Measurements from ENCODE around the gene CCDC194.

Gene CCDC194

DNA sequence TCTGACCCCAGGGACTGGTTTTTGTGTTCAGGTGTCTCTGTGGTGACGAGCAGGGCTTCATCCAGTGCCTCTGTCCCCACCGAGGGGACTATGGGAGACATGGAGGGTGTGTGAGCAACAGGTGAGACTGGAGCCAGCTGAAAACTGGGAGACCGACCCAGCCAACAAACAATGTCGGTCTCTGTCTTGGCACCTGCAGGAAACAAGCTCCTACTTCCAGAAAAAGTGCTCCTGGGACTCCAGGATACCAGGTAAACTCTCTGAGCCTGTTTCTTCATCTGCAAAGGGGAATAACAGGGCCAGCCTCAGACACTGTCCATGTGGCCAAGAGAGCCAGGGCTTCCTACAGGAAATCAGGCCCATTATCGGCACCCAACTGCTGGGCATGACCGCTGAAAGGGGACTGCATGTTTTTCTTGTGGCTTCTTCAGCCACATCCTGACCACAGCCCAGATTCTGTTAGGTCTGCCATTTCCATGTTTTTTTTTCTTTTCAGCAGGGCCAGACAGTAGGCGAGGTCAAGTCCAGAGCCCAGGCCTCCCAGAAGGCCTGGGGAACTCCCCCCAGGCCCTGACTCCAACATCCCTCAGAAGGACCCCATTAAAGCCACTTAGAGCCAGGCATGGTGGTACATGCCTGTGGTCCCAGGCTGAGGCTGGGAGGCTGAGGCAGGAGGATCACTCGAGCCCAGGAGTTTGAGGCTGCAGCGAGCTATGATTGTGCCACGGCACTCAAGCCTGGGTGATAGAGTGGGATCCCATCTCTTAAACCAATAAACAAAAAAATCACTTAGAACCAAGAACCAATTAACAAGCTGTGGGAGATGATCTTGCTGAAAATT is 12.3 kb upstream of the CCDC194 start:
- DNase-seq (ENCODE audit: low spot score) = peak; percentile 79

DNA sequence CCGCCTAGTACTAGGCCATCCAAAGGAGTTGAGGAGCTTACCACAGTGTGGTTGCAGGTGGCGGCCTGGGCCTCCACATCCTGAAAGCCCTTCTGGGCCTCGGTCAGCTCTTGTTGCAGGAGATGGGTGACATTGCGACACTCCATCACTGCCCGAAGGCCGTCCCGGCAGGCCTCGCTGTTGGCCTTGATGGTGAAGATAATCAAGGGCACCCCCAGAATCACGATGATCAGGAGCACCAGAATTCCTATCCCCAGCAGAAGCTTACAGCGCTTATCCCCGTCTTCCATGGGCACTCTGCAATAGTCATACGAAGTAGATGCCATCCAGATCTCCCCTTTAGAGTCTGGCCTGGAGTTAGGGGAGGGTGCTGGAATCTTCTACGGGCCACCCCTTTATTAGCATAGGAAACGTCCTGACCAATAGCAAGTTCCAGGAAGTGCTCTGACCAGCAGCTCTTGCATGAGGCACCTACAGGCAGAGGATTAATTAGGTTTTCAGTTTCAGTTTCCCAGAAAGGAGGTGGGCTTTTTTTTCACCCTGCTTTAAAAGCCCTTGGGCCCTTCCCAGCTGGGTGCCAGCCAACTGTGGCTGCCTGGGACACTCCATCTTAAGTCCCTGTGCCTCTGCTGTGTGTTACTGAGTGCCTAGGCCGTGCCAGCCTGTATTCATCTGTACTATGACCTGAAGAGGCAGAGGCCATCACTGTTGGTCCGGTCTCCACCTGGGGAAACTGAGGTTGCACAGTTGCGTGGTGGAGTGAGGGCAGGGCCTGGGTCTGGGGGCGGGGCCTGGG is 11.5 kb upstream of the CCDC194 start, which contains the start of gene BST2:
TSS of gene BST2 (minus strand) at position 381 of the 796 bp plus-strand sequence. CDS start at position 326, 55 bp downstream.
- DNase-seq (ENCODE audit: low spot score) = peak; percentile 86

DNA sequence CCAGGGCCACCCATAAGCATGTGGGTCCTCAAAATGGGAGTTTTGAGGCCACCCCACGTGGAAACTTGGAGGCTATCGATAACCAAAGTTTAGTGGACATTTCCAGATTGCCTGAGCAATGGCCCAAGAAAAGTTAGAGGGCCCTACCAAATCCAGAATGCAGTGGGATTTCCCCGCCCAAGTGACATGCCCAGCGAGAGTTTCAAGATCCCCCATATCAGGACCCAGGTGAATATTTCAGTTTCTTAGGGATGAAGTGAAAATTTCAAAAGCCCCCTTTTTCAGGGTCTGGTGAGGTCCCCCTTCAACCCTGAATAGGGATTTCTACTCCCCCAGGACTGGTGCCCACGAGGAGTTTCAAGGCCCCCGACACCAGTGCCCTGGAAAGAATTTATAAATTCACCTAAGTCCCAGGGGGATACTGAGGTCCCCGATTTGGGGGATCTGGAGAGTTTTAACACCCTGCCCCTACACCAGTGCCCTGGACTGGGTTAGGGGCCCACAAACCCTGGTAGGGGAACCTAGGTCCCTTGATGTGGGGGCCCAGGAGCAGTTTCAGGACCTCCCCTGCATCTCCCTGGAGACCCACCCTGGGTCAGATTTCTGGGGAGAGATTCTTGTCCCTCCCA is 10.7 kb upstream of the CCDC194 start:
- DNase-seq (ENCODE audit: low spot score) = no peak

DNA sequence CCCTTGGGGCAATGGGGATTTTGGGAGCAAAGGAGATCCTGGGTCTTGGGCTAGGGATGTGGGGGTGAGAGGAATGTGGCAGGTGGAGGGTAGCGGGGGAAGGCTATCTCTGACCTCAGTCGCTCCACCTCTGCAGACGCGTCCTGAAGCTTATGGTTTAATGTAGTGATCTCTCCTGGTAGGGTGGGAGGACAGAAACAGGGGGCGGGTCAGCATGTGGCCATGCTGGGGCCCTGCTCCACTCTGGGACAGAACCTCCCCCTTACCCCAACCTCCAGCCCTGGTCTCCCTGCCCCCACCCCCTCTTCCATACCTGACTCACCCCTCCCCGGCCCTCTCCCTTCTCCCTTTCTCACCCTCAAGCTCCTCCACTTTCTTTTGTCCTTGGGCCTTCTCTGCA is 10.0 kb upstream of the CCDC194 start:
- no peak for DNase-seq (ENCODE audit: low spot score)

DNA sequence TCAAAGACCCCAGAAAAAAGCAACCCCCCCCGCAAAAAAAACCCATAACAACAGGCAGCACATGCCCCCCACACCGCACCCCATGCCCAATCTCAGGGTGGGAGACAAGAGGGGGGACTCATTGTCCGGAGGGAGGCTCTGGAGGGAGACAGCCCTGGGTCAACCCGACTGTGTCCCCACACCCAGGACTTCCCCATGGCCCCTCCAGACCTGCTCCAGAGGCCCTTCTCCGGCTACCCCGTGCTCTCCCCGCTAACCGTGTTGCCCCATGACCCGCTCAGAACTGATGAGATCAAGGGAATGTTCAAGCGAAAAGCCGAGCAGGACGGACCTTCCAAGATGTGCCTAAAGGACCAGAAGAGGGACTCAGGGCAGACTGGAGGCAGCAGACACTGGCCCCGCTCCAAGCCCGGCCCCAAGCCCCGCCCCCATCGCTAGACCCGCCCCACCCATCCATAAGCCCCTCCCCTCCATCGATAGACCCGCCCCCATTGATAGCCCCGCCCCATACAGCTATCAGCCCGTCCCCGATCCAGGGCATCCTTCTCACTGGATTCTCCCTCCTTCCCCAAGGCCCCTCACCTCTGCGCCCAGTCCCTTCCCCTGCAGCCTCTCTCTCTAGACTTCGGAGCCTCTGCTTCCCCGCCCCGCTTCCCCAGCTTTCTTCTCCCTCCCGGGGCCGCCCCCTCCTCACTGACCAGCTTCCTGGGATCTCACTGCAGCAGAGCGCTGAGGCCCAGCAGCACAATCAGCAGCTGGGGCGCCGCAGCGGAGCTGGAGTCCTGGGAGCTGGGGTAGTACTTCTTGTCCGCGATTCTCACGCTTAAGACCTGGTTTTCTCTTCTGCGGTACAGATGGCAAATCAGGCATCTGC is 9.2 kb upstream of the CCDC194 start:
- DNase-seq (ENCODE audit: low spot score) = no peak

DNA sequence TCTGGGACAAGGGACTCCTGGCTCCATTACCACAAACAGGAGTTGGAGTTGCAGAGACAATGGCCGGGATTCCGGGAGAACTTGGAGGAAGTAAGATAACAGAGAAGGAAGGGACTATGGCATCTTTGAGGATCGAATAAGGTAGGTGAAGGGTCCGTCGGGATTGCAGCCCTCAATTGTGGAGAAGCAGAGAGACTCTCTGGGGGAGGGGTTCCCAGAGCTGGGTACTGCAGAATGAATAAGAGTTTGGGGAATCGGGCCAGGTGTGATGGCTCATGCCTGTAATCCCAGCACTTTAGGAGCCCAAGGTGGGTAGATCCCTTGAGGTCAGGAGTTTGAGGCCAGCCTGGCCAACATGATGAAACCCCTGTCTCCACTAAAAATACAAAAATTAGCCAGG is 7.6 kb upstream of the CCDC194 start:
- no peak for DNase-seq (ENCODE audit: low spot score)

DNA sequence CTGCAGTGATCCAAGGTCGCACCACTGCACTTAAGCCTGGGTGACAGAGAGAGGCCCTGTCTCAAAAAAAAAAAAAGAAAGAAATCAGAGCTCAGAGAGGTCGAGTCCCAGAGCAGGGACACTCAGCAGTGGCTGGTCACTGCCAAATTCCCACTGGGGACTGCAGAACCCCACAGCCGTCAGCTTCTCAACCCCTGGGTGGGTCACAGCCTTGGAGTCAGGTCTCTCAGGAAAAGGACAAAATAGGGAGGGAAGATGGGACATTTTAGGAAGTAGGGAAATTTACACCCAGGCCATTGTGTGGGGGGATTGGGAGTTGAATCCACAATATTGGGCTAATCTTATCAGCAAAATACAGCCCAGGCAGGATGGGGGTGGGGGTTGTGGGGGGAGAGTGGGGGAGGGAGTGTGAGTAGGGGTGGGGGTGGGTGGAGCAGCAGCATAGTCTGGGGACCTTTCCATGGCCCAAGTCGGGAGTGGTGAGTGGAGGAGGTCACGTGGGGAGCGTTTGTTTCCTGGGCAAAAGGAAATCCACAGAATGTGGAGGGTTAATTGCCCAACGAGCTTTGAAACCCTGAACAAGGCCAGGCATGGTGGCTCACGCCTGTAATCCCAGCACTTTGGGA is 5.0 kb upstream of the CCDC194 start:
- DNase-seq (ENCODE audit: low spot score) = no peak

DNA sequence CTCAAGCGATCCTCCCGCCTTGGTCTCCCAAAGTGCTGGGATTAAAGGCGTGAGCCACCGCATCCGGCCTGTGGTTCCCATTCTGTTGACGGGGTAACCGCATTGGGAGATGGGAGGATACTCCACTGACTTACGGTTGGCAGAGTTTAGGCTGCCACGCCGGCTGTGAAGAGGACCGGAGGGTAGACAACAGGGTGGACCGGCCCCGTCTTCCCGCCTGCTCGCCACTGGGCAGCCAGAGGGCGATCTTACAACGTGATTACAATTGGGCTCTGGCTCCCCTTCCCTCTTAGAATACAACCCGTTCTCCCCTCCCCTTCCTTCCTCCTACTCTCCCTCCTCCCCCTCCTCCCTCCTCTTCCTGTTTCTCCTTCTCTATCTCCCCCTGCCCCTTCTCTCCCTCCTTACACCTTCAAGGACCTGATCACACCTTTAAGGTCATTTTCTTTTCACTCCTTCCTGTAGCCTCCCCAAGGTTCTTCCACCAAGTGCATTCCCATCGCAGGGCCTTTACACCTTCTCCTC is 957 bp upstream of the CCDC194 start:
- peak; percentile 80 for DNase-seq (ENCODE audit: low spot score)

DNA sequence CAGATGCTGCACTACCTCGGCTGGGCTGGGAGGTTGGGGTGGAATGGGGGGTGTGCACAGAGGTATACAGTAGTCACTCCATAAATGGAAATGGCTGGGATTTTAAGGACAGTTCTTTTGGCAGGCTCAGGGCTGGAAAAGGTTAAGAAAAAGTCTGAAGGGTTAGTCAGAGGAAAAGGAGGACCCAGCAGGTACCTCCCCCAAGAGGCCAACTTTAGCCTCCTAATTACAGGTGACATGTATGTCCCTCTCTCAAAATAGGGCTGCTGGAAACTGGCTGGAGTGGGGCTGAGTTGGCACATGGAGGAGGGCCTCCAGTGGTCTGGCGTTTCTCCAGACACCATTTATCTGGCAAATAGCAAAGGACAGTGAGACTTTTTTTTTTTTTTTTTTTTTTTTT is 994 bp downstream of the CCDC194 start:
- no peak for DNase-seq (ENCODE audit: low spot score)

DNA sequence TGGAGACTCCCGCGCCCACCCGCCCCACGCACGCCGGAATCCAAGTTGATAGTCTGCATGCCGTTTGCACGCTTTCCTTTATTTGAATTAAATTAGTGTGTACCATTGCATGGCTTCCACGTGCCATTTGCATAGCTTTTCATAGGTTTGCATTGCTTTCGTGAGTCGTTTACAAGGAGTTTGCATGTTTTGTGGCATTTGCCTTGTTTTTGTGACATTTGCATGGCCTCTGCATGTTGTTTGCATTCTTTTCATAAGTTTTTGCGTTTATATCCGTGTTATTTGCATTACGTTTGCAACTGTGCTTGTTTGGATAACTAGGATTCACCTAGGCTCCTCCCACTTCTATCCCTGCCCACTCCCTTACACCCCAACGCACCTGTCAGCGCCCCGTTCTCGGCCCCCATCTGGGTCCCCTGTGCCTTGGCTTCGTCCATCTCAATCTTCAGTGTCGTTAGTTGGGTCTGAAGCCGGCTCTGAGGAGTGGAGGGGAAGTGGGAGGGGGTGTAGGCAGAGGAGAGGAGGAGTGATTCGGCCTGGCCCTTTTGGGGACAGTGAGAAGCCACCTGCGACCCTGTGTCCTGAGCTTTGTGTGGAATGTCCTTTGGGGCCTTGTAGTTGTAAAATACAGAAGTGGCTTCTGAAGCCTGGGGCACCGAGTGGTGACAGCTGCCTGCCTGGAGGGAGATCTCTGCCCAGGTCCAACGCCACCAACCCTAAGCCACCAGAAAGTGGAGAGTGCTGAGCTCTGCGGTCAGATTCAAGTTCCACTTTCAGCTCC is 2.4 kb downstream of the CCDC194 start:
- no peak for DNase-seq (ENCODE audit: low spot score)

DNA sequence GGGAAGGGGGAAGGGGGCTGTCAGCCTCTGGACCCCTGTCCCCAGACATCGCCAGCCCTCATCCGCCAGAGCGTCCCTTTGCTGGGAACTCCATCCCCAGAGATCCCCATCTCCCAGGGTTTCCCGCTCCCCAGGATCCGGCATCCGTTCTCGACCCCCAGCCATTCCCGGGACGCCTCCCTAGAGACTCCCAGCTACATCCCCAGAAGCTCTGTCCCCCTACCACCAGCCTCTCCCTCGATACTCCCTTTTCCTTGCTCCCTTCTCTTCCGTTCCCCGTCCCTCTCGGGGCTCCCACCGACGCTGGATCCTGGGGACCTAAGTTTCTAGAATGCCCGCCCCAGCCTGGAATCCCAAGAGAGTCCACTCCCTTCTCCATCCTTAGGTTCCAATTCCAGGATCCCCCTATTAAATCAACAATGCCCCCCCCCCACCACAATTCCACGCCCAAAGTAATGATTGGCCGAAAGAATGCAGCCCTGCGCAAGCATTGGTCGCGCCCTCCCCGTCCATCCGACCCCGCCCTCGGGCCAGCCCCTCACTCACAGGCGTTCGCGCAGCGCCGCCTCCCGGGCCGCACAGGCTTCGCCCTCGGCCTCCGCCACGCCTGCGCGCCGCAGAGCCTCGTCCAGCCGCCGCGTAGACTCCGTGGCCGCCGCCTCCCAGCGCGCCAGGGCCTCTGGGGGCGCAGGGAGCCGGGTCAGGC is 3.2 kb downstream of the CCDC194 start:
- DNase-seq (ENCODE audit: low spot score) = peak; percentile 96

DNA sequence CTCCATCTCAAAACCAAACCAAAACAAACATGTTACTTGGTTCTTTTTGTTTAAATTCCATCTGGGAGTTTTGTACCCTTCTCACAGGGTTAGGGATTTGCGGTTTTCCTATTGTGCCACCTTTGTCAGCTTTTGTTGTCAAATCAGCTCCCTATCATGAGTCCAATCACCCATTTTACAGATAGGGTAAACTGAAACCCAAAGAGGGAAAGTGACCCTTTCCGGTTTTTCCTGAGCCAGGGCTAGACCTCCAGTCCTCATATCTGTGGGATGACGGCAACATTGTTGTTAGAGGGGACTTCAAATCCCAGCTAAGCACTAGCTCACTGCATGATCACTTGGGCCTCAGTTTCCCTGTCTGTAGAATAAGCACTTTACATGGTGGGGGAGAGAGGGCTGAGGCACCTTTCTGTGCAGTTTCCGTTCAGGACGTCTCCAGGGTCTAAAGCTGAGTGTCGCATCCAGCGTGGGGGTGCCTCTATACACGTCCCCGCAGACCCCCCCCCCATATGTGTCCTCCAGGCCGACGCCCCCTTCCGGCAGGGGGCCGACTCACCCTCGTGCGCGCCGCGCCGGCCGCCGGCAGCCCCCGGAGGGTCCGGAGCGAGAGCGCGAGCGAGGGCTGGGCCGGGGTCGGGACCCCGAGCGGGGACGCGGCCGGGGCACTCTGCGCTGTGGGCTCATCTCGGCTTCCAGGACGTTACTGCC is 3.9 kb downstream of the CCDC194 start:
- DNase-seq (ENCODE audit: low spot score) = no peak

DNA sequence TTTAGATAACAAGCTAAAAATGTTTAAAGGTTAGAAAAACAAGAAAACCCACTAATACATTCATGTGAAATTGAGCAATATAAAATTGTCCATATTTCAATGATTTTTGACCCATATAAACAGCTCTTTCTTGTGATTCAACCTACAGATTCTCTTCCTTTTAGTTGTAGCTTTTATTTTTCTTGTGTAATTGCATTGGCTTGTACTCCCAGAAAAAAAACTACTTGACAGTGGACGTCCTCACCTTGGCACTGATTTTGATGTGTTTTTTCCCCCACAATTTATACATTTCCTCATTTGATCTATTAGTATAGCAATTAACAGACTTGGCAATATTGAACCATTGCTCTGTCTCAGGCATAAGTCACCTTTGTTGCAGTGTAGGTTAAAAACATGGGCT is 4.7 kb downstream of the CCDC194 start:
- no peak for DNase-seq (ENCODE audit: low spot score)

DNA sequence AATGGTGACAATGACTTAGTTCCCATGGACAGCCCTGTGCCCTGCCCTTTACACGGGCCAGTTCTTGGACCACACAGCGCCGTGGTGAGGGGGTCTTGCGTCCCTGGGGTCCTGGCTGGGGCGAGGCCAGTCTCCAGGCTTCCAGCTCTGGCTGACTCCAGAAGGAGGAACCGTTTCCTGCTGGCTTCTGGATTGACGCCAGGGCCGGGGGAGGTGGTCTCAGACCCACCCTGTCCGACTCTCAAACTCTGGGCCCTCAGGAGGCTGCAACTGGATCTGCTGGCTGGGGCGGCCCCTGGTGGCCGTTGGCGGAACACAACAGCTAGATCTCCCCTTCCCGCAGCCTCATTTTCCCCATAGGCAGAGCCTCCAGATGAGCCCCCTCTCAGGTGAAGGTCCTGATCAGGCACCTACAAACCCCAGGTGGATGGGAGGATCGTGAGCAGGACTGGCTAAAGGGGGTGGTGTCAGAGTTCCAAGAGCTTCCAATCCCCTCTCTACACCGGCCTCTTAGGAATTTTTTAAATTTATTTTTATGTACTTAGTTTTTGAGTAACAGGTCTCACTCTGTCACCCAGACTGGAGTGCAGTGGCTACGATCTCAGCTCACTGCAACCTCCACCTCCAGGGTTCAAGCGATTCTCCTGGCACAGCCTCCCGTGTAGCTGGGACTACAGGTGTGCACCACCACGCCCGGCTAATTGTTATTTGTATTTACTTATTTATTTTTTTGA is 8.0 kb downstream of the CCDC194 start:
- DNase-seq (ENCODE audit: low spot score) = peak; percentile 75

DNA sequence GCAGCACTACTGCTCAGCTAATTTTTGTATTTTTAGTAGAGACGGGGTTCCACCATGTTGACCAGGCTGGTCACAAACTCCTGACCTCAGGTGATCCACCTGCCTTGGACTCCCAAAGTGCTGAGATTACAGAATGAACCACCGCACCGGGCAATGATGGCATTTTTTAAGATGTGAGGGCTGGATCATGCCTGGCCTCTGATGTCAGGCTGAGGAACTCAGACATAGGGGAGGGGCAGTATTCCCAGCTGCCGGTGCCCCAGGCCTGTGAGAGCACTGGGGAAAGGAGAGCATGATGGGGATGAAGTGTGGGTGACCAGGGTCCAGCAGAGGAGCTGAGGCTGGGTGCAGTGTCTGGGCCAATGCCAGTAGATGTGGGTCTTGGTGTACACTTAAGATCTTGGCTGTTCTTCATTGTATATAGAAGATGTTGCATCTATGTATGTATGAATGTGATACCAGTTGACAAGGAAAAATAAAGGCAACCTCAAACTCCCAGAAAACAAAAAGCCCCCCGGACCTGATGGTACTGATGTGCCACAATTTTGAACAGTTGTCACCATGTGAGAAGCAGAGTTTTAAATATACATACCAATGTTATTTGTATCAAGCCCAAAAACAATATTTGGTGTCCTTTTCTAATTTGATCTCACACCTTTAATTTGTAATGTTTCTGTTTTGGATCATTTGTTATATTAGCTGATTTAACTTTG is 13.4 kb downstream of the CCDC194 start:
- DNase-seq (ENCODE audit: low spot score) = no peak

DNA sequence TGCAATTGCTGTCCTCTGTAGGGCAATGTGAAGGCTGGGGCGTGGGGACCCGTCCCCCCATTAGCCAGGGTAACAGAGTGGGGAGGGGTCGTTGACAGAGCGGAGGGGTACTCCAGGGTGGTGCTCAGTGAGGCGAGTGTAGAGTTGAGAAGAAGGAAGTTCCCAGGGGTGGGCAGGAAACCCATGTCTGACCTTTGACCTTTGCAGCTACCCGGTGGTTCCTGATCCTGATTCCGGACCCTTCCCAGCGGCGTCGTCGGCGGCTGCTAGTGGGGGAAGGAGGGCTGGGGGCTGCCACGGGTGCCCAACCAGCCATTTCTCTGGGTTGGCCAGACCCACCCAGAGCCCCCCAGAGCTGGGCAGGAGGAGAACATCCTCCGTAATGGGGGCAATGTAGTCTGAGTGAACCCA is 14.8 kb downstream of the CCDC194 start:
- DNase-seq (ENCODE audit: low spot score) = no peak

DNA sequence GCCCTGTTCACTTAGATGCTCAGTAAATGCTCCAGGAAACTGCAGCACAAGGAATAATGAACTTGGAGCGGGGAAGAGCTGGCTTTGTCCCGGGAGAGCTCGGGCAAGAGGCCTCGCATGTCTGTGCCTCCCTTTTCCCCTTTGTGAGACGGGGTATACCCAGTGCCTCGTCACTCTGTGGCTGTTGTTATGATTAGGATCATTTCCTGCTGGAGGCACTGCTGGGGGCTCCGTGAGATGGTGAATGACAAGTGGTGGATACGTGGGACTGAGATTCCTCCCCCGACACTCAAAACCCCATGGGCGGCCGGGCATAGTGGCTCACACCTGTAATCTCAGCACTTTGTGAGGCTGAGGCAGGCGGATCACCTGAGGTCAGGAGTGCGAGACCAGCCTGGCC is 15.7 kb downstream of the CCDC194 start:
- DNase-seq (ENCODE audit: low spot score) = no peak
